ENCODE results near the gene ADAMTS20. TPM values are rescaled to one million over a fixed set of nuclear protein-coding genes. Genes with fewer than 3 reads are reported as not detected.
"Not testable (repeated sequence)": the region's sequence is repeated elsewhere in the genome, so short reads cannot be mapped to it uniquely, and the experiment has no call there.

Gene ADAMTS20
- total RNA-seq, 1 experiment from 2014 or later, result 6.0 TPM

DNA sequence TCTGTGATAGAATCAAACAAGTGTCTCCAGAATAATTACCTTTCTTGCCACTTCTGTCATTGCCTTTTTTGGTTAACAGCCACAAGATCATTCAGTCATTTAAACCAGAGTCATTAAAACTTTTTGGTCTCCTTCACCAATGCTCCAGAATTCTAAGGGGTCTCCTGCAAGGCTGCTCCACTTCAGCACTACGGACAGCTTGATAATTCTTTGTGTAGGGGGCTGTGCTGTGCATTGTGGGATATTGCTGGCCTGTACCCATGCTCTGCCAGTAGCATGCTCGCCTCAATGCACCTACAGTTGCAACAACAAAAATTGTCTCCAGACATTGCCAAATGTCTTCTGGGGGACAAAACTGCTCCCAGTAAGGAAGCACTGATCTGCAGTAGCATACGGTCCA is 7.3 kb downstream of the ADAMTS20 start (continued):
- TF ChIP-seq, protein P1, sequence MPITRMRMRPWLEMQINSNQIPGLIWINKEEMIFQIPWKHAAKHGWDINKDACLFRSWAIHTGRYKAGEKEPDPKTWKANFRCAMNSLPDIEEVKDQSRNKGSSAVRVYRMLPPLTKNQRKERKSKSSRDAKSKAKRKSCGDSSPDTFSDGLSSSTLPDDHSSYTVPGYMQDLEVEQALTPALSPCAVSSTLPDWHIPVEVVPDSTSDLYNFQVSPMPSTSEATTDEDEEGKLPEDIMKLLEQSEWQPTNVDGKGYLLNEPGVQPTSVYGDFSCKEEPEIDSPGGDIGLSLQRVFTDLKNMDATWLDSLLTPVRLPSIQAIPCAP (CRISPR knock-in tag; IDR thresholded peaks at IDR 0.05), result no peak
- no peak for TF ChIP-seq ESRRA (CRISPR knock-in tag; IDR thresholded peaks at IDR 0.05; ENCODE audit: borderline replicate concordance)
- TF ChIP-seq ZNF396 (CRISPR knock-in tag; IDR thresholded peaks at IDR 0.05; ENCODE audit: borderline replicate concordance), result no peak
- no peak for TF ChIP-seq FOXK1 (CRISPR knock-in tag; IDR thresholded peaks at IDR 0.05)

DNA sequence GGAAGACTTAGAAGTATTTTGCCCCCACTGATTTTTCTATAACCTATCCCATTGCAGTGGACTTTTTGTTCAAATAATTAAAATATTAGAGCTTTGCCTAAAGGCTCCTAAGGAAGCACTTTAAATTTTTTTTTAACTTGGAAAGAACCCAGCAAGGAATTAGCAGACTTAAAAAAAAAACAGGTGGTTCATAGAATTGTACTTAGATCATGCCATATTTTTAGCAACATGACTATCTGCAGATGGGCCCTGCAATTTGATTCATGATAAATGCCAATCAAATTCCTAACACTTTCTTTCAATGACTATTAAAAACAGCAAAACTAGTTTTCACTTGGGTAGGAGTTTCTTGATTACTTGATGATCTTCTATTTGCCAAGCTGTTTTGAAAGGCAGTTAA is 11.5 kb downstream of the ADAMTS20 start:
- ATAC-seq, result no peak
- DNase-seq (ENCODE audit: low spot score), result no peak
- Mint-ChIP-seq H3K9me3 (peaks cover 11% of the 10 kb centered on the region), H3K4me3 (no peak overlapping the region), H3K4me1 (no peaks in the 10 kb centered on the region), H3K27me3 (ENCODE audit: low read depth) (no peaks in the 10 kb centered on the region), H3K36me3 (peaks cover 14% of the 10 kb centered on the region), H3K27ac (no peak overlapping the region)
- POLR2A ChIA-PET, result no interaction called here
- TF ChIP-seq, protein P2, sequence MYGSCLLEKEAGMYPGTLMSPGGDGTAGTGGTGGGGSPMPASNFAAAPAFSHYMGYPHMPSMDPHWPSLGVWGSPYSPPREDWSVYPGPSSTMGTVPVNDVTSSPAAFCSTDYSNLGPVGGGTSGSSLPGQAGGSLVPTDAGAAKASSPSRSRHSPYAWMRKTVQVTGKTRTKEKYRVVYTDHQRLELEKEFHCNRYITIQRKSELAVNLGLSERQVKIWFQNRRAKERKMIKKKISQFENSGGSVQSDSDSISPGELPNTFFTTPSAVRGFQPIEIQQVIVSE (CRISPR knock-in tag; IDR thresholded peaks at IDR 0.05; ENCODE audit: borderline replicate concordance), result no peak
- TF ChIP-seq CREB1 (CRISPR knock-in tag; IDR thresholded peaks at IDR 0.05) (no peak), TCF7 (CRISPR knock-in tag; IDR thresholded peaks at IDR 0.05; ENCODE audit: low read depth) (no peak), ETV6 (CRISPR knock-in tag; IDR thresholded peaks at IDR 0.05) (no peak), ZNF423 (CRISPR knock-in tag; IDR thresholded peaks at IDR 0.05) (no peak), SMAD3 (CRISPR knock-in tag; IDR thresholded peaks at IDR 0.05; ENCODE audit: borderline replicate concordance) (no peak)
- TF ChIP-seq, protein P3, sequence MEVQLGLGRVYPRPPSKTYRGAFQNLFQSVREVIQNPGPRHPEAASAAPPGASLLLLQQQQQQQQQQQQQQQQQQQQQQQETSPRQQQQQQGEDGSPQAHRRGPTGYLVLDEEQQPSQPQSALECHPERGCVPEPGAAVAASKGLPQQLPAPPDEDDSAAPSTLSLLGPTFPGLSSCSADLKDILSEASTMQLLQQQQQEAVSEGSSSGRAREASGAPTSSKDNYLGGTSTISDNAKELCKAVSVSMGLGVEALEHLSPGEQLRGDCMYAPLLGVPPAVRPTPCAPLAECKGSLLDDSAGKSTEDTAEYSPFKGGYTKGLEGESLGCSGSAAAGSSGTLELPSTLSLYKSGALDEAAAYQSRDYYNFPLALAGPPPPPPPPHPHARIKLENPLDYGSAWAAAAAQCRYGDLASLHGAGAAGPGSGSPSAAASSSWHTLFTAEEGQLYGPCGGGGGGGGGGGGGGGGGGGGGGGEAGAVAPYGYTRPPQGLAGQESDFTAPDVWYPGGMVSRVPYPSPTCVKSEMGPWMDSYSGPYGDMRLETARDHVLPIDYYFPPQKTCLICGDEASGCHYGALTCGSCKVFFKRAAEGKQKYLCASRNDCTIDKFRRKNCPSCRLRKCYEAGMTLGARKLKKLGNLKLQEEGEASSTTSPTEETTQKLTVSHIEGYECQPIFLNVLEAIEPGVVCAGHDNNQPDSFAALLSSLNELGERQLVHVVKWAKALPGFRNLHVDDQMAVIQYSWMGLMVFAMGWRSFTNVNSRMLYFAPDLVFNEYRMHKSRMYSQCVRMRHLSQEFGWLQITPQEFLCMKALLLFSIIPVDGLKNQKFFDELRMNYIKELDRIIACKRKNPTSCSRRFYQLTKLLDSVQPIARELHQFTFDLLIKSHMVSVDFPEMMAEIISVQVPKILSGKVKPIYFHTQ (CRISPR knock-in tag; IDR thresholded peaks at IDR 0.05), result no peak
- TF ChIP-seq, protein P4, sequence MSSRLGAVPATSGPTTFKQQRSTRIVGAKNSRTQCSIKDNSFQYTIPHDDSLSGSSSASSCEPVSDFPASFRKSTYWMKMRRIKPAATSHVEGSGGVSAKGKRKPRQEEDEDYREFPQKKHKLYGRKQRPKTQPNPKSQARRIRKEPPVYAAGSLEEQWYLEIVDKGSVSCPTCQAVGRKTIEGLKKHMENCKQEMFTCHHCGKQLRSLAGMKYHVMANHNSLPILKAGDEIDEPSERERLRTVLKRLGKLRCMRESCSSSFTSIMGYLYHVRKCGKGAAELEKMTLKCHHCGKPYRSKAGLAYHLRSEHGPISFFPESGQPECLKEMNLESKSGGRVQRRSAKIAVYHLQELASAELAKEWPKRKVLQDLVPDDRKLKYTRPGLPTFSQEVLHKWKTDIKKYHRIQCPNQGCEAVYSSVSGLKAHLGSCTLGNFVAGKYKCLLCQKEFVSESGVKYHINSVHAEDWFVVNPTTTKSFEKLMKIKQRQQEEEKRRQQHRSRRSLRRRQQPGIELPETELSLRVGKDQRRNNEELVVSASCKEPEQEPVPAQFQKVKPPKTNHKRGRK (CRISPR knock-in tag; IDR thresholded peaks at IDR 0.05; ENCODE audit: borderline replicate concordance), result no peak
- CTCF ChIA-PET, result no interaction called here

DNA sequence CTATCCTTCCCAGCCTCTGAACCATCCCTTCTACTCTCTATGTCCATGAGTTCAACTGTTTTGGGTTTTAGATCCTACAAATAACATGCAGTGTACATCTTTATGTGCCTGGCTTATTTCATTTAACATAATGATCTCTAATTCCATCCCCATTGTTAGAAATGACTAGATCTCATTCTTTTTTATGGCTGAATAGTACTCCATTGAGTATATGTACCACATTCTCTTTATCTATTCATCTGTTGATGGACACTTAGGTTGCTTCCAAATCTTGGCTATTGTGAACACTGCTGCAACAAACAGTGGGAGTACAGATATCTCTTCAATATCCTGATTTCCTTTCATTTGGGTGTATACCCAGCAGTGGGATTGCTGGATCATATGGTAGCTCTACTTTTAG is 14.3 kb downstream of the ADAMTS20 start:
- H3K27ac Mint-ChIP-seq; CTCF ChIA-PET; ATAC-seq; H3K4me3 Mint-ChIP-seq; DNase-seq (ENCODE audit: low spot score); H3K4me1 Mint-ChIP-seq; H3K27me3 Mint-ChIP-seq (ENCODE audit: low read depth); POLR2A ChIA-PET: not testable (repeated sequence)
- peaks cover 11% of the 10 kb centered on the region for H3K9me3 Mint-ChIP-seq
- H3K36me3 Mint-ChIP-seq, result peaks cover 14% of the 10 kb centered on the region

DNA sequence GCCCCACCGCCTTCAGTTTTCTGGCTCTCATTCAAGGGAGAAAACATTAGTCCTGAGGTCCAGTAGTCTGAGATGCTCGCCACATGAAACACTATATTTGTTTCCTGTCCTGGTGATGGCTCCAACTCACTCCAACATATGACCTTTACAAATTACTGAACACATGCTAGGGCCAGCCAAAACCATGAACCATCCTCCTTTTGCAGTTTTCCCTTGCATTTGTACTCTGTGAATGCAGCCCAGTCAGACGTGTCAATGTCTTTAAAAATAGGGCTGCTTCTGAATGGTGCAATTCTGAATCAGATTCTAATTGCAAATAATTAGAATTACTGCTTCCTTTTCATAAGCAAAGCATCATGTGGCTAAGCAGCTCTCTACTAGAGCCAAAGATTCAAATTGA is 36.0 kb downstream of the ADAMTS20 start:
- Mint-ChIP-seq H3K27me3 (ENCODE audit: low read depth) (no peaks in the 10 kb centered on the region), H3K27ac (no peak overlapping the region), H3K36me3 (no peaks in the 10 kb centered on the region), H3K4me1 (peaks cover 10% of the 10 kb centered on the region), H3K9me3 (no peaks in the 10 kb centered on the region), H3K4me3 (no peak overlapping the region)
- TF ChIP-seq ESRRA (CRISPR knock-in tag; IDR thresholded peaks at IDR 0.05; ENCODE audit: borderline replicate concordance) (no peak), TEAD1 (CRISPR knock-in tag; IDR thresholded peaks at IDR 0.05) (no peak), NR1H2 (CRISPR knock-in tag; IDR thresholded peaks at IDR 0.05) (no peak)
- DNase-seq (ENCODE audit: low spot score) (no peak), ATAC-seq (no peak)
- ChIA-PET POLR2A (no interaction called here), CTCF (interaction anchor here (1.5 kb wide), 1 partner anchor 366 kb away, joined by 3 read pairs; no protein-coding TSS in a partner anchor)

All from WTC11 (cell line).